ENCODE data around the gene IGFBPL1. TPM values are rescaled to one million over a fixed set of nuclear protein-coding genes. Genes with fewer than 3 reads are reported as not detected.

Gene IGFBPL1
- total and polyA plus RNA-seq, 2 of the 8 experiments (the other 6 are each of a cell fraction or from before 2014, with no cell fraction given), result 31.3 to 33.8 TPM

DNA sequence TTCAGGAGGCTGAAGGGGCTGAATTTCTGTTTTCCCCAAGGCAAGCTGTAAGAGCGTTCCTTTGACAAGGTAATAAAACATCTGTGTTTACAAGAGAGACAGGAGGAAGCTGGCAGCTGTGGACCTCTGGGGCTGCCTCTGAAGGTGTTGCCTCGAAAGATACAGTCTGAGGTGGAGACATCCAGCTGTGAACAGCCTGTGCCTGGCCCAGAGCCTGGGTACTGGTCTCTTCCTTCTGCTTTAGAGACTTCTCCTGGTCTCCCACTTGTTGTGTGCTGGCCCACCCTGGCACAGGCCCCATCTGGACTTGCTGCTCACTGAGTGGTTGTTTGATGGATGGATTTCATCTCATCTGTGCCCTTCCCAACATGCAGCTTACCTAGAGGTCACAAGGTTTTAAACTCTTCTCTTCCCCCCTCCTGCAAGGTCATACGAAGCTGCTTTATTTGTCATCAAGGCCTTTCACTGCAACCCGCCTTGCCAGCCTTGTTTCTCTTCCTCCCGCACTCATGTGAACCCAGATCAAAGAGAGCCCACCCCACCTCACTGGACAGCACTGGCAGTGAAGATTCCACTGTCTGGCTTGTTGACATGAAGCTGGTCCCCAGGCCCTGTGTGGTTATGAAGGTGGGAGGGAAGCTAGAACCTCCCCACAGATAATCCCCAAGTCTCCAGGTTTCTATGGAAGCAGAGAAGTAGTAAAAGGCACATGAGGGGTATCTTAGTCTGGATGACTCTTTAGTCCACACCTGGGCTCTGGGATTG lies 66.7 kb downstream of the IGFBPL1 start (continued):
- TF ChIP-seq CEBPB (IDR thresholded peaks at IDR 0.05; ENCODE audit: low read depth, low read length) (no peak), RFX5 (IDR thresholded peaks at IDR 0.05; ENCODE audit: borderline replicate concordance, low read depth, low read length) (no peak), RAD21 (IDR thresholded peaks at IDR 0.05 in 1 of 2, conservative IDR thresholded peaks at IDR 0.05 in 1 of 2; ENCODE audit: low read depth in 2 of 2, low read length in 2 of 2) (no peak), CHD2 (IDR thresholded peaks at IDR 0.05; ENCODE audit: low read length) (no peak), GABPA (IDR thresholded peaks at IDR 0.05; ENCODE audit: borderline replicate concordance, insufficient read depth, low read length) (no peak), BACH1 (IDR thresholded peaks at IDR 0.05; ENCODE audit: low read length) (no peak), SAP30 (IDR thresholded peaks at IDR 0.05; ENCODE audit: insufficient read depth, insufficient replicate concordance, low read length) (no peak)
- TF ChIP-seq, protein P1, sequence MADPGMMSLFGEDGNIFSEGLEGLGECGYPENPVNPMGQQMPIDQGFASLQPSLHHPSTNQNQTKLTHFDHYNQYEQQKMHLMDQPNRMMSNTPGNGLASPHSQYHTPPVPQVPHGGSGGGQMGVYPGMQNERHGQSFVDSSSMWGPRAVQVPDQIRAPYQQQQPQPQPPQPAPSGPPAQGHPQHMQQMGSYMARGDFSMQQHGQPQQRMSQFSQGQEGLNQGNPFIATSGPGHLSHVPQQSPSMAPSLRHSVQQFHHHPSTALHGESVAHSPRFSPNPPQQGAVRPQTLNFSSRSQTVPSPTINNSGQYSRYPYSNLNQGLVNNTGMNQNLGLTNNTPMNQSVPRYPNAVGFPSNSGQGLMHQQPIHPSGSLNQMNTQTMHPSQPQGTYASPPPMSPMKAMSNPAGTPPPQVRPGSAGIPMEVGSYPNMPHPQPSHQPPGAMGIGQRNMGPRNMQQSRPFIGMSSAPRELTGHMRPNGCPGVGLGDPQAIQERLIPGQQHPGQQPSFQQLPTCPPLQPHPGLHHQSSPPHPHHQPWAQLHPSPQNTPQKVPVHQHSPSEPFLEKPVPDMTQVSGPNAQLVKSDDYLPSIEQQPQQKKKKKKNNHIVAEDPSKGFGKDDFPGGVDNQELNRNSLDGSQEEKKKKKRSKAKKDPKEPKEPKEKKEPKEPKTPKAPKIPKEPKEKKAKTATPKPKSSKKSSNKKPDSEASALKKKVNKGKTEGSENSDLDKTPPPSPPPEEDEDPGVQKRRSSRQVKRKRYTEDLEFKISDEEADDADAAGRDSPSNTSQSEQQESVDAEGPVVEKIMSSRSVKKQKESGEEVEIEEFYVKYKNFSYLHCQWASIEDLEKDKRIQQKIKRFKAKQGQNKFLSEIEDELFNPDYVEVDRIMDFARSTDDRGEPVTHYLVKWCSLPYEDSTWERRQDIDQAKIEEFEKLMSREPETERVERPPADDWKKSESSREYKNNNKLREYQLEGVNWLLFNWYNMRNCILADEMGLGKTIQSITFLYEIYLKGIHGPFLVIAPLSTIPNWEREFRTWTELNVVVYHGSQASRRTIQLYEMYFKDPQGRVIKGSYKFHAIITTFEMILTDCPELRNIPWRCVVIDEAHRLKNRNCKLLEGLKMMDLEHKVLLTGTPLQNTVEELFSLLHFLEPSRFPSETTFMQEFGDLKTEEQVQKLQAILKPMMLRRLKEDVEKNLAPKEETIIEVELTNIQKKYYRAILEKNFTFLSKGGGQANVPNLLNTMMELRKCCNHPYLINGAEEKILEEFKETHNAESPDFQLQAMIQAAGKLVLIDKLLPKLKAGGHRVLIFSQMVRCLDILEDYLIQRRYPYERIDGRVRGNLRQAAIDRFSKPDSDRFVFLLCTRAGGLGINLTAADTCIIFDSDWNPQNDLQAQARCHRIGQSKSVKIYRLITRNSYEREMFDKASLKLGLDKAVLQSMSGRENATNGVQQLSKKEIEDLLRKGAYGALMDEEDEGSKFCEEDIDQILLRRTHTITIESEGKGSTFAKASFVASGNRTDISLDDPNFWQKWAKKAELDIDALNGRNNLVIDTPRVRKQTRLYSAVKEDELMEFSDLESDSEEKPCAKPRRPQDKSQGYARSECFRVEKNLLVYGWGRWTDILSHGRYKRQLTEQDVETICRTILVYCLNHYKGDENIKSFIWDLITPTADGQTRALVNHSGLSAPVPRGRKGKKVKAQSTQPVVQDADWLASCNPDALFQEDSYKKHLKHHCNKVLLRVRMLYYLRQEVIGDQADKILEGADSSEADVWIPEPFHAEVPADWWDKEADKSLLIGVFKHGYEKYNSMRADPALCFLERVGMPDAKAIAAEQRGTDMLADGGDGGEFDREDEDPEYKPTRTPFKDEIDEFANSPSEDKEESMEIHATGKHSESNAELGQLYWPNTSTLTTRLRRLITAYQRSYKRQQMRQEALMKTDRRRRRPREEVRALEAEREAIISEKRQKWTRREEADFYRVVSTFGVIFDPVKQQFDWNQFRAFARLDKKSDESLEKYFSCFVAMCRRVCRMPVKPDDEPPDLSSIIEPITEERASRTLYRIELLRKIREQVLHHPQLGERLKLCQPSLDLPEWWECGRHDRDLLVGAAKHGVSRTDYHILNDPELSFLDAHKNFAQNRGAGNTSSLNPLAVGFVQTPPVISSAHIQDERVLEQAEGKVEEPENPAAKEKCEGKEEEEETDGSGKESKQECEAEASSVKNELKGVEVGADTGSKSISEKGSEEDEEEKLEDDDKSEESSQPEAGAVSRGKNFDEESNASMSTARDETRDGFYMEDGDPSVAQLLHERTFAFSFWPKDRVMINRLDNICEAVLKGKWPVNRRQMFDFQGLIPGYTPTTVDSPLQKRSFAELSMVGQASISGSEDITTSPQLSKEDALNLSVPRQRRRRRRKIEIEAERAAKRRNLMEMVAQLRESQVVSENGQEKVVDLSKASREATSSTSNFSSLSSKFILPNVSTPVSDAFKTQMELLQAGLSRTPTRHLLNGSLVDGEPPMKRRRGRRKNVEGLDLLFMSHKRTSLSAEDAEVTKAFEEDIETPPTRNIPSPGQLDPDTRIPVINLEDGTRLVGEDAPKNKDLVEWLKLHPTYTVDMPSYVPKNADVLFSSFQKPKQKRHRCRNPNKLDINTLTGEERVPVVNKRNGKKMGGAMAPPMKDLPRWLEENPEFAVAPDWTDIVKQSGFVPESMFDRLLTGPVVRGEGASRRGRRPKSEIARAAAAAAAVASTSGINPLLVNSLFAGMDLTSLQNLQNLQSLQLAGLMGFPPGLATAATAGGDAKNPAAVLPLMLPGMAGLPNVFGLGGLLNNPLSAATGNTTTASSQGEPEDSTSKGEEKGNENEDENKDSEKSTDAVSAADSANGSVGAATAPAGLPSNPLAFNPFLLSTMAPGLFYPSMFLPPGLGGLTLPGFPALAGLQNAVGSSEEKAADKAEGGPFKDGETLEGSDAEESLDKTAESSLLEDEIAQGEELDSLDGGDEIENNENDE (IDR thresholded peaks at IDR 0.05; ENCODE audit: insufficient replicate concordance, low read length), result no peak
- TF ChIP-seq, protein P2, sequence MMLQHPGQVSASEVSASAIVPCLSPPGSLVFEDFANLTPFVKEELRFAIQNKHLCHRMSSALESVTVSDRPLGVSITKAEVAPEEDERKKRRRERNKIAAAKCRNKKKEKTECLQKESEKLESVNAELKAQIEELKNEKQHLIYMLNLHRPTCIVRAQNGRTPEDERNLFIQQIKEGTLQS (IDR thresholded peaks at IDR 0.05; ENCODE audit: insufficient read depth, low read depth, low read length), result no peak

Data from H1 (cell line).